ENCODE measurements around the gene IRX4. TPM values are rescaled to one million over a fixed set of nuclear protein-coding genes. Genes with fewer than 3 reads are reported as not detected.

IRX4 gene
- total RNA-seq, 1 donor, result not detected

DNA sequence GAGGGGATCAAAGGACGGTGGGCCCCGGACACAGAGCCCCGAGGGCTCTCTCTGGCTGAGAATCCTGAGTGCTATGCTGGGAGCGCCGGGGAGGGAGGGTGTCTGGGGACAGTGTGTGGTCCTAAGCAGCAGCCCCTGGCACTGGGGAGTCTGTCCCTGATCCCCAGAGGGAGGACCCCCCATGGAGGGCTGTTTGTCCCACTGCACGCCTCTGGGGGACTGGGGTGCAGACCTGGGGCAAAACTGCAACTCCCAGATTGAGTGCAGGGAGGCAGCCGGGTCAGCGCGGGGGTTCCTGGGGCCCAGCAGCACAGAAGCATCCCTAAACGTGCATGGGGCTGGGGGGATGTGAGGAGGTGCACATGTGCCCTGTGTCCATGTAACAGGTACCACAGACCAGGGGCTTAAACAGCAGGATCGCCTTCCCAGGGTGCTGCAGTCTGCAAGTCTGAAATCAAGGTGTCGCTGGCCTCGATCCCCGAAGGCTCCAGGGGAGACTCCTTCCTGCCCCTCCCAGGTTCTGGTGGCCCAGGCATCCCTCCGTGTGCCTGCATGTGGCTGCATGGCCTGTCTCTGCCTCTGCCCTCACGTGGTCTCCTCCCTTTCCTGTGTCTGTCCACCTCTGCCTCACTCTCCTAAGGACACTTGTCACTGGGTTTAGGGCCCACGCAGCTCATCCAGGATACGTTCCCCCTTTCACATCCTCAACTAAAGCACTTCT, 35.9 kb upstream of the IRX4 start:
- no peak overlapping the region for H3K4me3 ChIP-seq (ENCODE audit: low read length)
- H3K27me3 ChIP-seq (ENCODE audit: insufficient read depth, low read length), result no peaks in the 10 kb centered on the region
- no peaks in the 10 kb centered on the region for H3K4me1 ChIP-seq (ENCODE audit: insufficient read depth, low read length)
- H3K9me3 ChIP-seq (ENCODE audit: low read depth, low read length), result no peaks in the 10 kb centered on the region

DNA sequence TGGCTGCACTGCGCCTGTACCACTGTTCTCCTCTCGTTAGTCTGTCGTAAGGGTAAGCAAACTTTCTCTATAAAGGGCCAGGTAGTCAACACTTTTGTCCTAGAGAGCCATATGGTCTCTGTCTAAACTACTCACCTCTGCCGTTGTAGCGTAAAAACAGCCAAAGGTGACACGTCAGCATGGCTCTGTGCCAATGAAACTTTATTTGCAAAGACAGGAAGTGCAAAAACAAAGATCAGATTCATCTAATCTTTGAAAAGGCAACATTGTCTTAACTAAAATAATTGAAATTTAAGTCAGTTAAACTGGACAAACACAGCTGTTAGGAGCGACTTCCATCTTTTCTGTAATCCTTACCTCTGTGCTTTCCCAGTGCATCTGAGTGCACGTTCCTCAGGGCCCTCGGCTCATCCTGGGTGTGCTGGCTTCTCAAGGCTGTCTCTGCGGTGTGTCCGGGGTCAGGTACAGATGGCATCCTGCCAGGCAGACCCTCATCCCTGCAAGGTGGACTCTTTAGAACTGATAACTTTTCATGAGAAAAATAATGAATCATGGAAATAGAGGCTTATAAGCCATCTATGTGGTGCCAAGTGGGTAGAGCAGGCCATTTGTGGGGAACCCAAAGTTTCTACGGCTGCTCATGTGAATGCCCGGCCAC, 35.2 kb upstream of the IRX4 start:
- H3K9me3 ChIP-seq (ENCODE audit: low read depth, low read length), result no peaks in the 10 kb centered on the region
- H3K4me3 ChIP-seq (ENCODE audit: low read length), result no peak overlapping the region
- no peaks in the 10 kb centered on the region for H3K27me3 ChIP-seq (ENCODE audit: insufficient read depth, low read length)
- no peaks in the 10 kb centered on the region for H3K4me1 ChIP-seq (ENCODE audit: insufficient read depth, low read length)

DNA sequence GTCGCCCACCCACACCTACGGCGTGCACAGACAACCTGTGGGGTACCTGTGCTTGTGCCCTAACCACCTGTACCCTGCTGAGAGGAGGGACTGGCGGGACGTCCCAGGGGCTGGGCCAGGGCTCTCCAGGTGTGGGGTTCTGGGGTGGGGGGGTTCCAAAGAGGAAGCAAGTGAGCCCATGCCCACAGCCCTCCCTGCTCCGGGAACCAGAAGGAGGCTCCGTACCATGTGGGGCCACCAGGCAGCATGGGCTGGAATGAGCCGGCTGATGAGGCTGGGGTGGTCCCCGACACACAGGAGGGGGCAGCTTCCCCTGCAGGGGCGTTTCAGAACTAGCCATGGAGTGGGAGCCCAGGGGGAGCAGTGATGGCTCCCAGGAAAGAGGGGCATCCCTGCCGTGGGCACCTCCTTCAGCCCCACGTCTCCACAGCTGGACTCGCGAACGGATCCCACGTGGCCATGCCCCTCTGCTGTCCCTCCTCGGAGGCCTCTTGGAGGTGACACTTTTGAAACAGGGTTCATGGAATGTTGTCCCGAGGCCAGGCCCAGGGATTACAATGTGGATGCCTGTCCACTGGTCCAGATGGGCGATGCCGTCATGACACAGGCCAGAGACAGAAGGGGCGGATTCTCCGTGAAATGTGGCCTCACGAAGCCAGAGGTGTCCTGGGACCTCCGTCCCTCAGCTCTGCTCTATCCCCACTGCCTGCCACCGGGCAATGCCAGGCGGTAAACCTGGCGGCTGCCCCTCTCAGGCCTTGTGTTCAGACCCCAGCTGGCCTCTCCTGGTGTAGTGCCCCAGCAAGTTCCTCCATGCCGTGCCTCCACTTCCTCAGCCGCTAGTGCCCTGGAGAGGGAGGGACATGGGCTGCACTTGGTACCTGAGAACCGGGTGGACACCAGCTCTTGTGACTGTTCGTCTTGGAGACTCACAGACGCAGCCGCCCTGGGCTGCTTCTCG, 33.6 kb upstream of the IRX4 start:
- H3K4me1 ChIP-seq (ENCODE audit: insufficient read depth, low read length), result no peaks in the 10 kb centered on the region
- no peak overlapping the region for H3K4me3 ChIP-seq (ENCODE audit: low read length)
- no peaks in the 10 kb centered on the region for H3K9me3 ChIP-seq (ENCODE audit: low read depth, low read length)
- no peaks in the 10 kb centered on the region for H3K27me3 ChIP-seq (ENCODE audit: insufficient read depth, low read length)

DNA sequence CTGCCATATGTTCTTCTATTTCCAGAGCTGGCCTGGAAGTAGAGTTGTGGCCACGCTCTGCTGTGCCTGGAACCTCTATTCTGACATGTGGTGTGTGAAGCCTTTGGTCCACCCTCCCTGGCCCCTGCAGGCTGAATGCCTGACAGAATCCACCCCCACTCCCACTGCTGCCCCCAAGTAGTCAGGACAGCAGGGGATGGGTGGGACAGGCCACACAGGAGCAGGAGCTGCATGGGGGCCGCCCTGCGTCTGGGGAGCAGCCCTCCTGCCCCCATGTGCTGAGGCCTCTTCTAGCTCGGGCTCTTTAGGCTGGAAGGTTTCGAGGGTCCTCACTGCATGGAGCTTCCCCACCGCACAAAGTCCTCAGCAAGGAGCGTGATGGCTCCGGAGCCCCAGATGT, 32.6 kb upstream of the IRX4 start:
- Histone ChIP-seq H3K9me3 (ENCODE audit: low read depth, low read length) (no peaks in the 10 kb centered on the region), H3K4me3 (ENCODE audit: low read length) (no peak overlapping the region), H3K27me3 (ENCODE audit: insufficient read depth, low read length) (no peaks in the 10 kb centered on the region), H3K4me1 (ENCODE audit: insufficient read depth, low read length) (no peaks in the 10 kb centered on the region)

DNA sequence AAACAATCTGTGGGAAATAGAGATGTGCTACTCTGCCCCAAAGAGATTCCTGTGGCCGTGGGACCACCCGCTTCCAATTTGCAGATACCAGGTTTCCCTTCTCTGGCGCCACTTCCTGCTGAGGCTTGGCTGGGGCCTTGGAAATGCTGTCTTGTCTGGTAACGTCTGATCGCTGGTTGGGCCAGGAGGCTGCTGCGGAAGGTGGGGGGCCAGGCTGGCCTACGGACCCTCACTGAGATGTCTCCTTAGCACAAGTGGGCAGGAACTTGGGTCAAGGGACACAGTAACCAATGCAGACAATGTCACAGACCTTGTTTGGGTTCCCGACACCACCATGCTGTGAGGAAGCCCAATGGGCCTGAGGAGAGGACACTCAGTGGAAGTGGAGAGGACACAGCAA, 31.7 kb upstream of the IRX4 start:
- Histone ChIP-seq H3K4me1 (ENCODE audit: insufficient read depth, low read length) (no peaks in the 10 kb centered on the region), H3K4me3 (ENCODE audit: low read length) (no peak overlapping the region), H3K9me3 (ENCODE audit: low read depth, low read length) (no peaks in the 10 kb centered on the region), H3K27me3 (ENCODE audit: insufficient read depth, low read length) (no peaks in the 10 kb centered on the region)

DNA sequence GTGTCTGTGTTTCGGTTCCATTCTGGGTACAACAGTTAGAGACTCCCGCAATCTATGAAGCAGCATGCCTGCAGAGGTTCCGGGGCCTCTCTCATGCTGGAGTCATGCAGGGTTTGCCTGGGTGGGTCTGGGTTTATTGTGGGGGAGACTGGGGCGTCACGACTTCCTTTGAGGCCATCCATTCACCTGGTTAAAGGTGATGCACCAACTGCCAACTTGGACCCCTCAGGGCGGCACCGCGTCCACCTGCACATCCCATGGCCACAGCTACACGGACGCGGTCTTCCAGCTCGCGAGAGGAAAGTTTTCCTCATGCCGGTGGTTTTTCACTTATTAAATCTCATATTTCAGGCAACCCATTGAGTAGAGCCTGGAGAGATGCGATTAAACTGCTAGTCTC, 30.9 kb upstream of the IRX4 start:
- Histone ChIP-seq H3K4me3 (ENCODE audit: low read length) (no peak overlapping the region), H3K9me3 (ENCODE audit: low read depth, low read length) (no peaks in the 10 kb centered on the region), H3K4me1 (ENCODE audit: insufficient read depth, low read length) (no peaks in the 10 kb centered on the region), H3K27me3 (ENCODE audit: insufficient read depth, low read length) (no peaks in the 10 kb centered on the region)

DNA sequence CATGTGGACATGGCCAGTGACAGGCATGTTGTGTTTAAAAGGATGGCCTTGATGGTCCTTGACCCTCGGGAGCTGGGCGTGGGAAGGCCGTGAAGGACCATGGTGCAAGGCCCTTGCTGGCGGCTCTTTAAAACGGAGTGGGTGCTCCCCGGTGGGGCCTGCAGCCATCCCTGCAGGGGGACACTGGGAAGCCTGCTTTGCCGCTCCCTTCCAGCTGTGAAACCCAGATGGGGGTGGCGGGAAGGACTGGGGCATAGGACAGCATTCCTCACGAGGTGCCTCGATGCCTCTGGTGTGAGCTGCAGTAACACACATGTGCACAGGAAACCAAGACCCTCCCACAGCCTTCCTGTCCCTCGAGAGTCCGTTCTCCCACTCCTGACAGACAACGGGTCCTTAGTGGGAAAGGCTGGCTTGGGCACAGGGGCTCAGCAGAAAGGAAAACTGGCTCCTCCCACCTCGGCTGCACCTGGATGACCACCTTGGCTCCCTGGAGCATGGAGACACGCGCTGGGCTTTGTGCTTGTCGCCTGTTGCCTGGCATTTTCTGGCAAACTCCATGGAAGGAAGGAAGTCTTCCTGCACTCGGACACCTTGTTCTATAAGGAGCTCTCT, 30.3 kb upstream of the IRX4 start:
- Histone ChIP-seq H3K4me3 (ENCODE audit: low read length) (no peak overlapping the region), H3K9me3 (ENCODE audit: low read depth, low read length) (no peaks in the 10 kb centered on the region), H3K27me3 (ENCODE audit: insufficient read depth, low read length) (no peaks in the 10 kb centered on the region), H3K4me1 (ENCODE audit: insufficient read depth, low read length) (no peaks in the 10 kb centered on the region)

DNA sequence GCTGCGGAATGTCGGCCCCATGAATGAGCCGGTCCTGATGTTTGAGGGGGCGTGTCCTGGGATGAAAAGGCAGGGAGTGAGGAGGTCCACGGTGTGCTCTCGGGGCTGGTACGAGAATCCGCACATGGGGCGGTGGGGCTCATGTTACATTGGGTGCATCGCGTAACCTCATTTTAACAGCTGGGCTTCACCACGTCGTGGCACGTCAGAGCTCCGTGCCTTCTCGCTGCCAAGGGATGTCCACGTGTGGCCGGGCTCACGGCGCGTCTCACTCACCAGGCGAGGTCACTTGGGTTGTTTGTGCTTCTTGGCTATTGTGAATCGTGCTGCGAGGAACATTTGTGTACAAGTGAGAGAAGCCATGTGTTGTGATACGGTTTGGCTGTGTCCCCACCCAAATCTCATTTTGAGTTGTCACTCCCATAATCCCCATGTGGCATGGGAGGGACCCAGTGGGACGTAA, 29.1 kb upstream of the IRX4 start:
- Histone ChIP-seq H3K4me3 (ENCODE audit: low read length) (no peak overlapping the region), H3K27me3 (ENCODE audit: insufficient read depth, low read length) (no peaks in the 10 kb centered on the region), H3K4me1 (ENCODE audit: insufficient read depth, low read length) (no peaks in the 10 kb centered on the region), H3K9me3 (ENCODE audit: low read depth, low read length) (no peaks in the 10 kb centered on the region)

DNA sequence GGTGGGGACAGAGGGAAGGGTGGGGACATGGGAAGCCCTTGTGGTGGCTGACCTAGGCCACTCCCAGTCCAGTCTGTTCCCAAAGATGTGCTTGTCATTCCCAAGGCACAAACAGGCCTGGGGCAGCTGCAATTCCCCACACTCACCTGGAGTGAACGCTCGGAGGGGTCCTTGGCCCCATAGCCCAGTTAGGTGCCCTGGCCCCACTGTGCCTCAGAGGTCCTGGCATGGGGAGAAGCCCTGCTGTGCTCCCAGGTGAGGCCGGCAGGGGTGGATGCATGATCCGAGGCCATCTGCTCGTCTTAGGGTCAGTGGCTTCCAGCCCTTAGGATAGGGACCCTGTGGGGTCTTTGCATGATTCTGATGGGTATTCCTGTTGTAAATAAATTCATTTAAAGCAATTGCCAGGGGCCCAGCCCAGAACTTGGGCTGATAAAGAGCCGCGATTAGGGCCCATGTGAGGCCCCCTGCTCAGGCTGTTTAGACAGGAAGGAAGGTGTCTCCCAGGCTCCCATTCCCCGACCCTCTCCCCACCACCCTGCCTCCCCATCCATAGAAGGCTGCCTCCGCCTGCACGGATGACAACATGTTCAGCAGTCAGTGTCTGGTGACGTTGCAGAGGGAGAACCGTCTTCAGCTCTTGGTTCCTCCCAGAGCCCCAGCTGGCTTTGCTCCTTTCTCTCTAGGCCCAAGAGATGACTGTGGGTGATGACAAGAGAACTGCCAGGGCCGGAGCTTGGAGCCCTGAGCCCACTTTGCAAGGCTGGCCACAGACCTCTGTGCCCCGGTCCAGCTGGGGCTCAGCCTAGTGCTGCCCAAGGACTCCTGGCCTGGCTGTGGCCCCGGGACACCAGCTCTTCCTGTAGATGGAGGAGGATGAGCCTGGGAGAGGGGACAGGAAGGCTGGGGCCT, 28.4 kb upstream of the IRX4 start:
- Histone ChIP-seq H3K4me3 (ENCODE audit: low read length) (no peak overlapping the region), H3K4me1 (ENCODE audit: insufficient read depth, low read length) (no peaks in the 10 kb centered on the region), H3K27me3 (ENCODE audit: insufficient read depth, low read length) (no peaks in the 10 kb centered on the region), H3K9me3 (ENCODE audit: low read depth, low read length) (no peaks in the 10 kb centered on the region)

DNA sequence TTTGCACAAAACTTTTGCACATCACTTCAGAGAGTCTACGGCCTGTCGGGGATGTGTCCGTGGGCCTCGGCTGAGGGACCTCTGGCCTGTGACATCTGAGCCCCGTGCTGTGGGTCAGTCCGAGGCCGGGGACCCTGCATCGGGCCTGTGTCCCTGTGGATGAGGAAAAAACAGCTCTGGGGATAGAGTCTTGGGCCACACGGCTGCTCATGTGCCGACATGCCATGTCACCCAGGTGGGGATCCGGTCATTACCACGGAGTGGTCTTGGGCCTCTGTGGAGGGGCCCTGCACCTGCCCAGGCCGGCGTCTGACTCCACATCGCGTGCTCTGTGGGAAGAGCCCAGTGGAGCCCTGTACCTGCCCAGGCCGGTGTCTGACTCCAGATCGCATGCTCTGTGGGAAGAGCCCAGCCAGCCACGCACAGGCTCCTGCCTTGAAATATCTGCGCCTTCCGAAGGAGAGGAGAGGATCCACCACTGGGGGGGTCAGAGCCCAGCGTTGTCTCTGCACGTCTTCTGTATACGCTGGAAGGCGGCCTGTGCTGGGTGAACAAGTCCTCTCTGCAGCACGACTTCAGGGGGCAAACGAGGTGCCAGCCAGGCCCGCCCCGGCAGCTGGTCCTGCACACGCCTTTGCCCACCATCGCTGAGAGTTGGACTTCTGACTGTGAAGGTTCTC, 27.5 kb upstream of the IRX4 start:
- Histone ChIP-seq H3K27me3 (ENCODE audit: insufficient read depth, low read length) (peaks cover 2% of the 10 kb centered on the region), H3K4me3 (ENCODE audit: low read length) (no peak overlapping the region), H3K9me3 (ENCODE audit: low read depth, low read length) (no peaks in the 10 kb centered on the region), H3K4me1 (ENCODE audit: insufficient read depth, low read length) (no peaks in the 10 kb centered on the region)

DNA sequence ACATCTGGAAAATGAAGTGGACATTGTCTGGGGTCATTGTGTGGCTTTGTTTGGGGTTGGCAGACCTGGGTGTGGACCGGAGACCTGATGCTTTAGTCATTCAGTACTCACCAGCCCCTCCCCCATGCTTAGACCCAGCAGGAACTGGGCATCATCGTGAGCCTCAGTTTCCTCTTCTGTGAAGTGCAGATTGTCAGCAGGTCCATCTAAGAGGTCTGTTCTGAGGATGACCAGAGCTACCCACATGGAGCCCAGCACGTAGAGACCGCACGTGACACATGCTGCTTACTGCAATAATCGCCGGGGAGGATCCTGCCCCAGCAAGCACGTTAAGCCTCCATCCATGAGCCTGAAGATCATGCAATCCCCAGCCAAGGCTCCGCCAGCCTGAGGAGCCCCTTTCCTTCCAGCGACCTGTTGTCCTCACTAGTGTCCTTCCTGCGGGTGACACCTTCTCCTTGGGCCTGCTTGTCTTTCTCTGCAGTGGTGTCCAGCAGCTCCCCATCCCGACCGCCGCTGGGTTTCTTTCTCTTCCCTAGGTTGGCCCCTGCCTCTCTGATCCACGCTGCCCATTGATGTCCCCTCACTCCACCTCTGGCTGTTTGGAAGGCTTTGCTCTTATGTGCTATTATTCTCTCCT, 26.7 kb upstream of the IRX4 start:
- Histone ChIP-seq H3K4me1 (ENCODE audit: insufficient read depth, low read length) (no peaks in the 10 kb centered on the region), H3K27me3 (ENCODE audit: insufficient read depth, low read length) (peaks cover 2% of the 10 kb centered on the region), H3K9me3 (ENCODE audit: low read depth, low read length) (no peaks in the 10 kb centered on the region), H3K4me3 (ENCODE audit: low read length) (no peak overlapping the region)

DNA sequence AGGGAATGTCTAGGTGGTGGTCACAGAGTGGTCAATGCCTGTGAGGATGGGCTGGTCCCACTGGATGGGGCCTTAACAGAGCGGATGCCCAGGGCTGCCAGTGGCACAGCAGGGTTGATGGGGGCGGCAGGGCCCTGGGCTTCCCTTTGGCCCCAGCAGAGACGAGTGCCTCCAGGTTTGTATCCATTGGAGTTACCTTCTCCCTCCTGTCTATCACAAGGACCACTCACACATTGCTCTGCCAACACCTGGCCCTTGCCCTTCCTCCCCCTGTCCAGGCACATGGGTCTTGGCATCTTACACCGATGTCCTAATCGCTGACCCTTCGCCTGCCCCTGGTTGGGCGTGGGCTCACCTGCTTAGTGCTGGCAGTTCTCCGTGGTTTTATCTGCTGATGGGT, 26.2 kb upstream of the IRX4 start:
- Histone ChIP-seq H3K4me1 (ENCODE audit: insufficient read depth, low read length) (no peaks in the 10 kb centered on the region), H3K4me3 (ENCODE audit: low read length) (no peak overlapping the region), H3K27me3 (ENCODE audit: insufficient read depth, low read length) (peaks cover 2% of the 10 kb centered on the region), H3K9me3 (ENCODE audit: low read depth, low read length) (no peaks in the 10 kb centered on the region)

DNA sequence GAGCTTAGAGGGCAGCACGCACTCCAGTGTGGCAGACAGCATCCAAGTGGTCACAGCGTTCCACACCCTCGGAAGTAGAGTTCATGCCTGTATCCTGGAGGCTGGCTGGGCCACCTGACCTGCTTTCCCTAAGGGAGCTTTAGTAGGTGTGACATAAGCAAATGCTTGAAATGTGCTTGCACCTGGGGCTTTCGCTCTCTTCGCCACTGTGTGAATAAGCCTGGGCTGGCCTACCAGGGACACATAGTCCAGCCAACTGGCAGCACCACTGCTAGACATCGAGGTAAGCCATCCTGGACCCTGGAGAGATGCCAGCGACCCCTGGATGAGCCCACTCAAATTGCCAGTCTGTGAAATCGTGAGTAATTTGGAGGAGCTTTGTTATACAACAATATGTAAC, 24.9 kb upstream of the IRX4 start:
- H3K9me3 ChIP-seq (ENCODE audit: low read depth, low read length), result no peaks in the 10 kb centered on the region
- peaks cover 2% of the 10 kb centered on the region for H3K27me3 ChIP-seq (ENCODE audit: insufficient read depth, low read length)
- H3K4me3 ChIP-seq (ENCODE audit: low read length), result no peak overlapping the region
- H3K4me1 ChIP-seq (ENCODE audit: insufficient read depth, low read length), result no peaks in the 10 kb centered on the region

All from mononuclear cell (primary cell).